ENCODE results near the gene CNTRL.

The CNTRL gene

DNA sequence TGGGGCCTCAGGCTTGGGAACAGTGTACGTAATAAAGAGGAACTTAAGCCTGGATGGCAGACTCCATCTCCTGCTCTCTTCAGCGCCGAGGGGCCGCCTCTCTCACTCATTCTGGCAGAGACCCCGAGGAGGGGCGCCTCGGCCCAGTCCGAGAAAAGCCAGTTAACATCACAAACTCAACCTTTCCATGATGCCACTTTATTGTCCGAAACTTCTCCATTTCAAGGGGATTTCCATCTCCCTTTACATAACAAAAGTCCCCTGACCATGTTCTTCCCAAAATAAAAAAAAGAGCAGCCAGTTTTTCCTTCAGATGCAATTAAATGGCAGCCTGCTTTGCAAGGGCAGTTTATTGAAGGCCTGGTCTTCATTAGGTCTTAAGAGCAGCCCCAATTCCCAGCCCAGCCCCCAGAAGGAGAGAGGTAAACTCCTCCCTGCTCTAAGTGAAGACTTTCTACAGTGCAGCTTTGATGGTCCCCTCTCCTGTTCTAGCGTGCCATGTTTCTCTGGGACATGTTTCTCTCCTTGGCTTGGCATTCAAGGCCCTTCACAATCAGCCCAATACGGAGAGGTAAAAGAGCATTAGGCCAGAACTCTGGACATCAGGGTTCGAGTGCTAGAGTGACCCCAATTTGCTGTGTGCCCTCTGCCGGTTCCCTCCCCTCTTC, 146.4 kb downstream of the CNTRL start:
- Histone ChIP-seq H3K4me3 (ENCODE audit: low read depth in 1 of 5, low read length in 5 of 5) (no peak overlapping the region), H3K27ac (ENCODE audit: low read depth, low read length) (no peak overlapping the region), H3K4me1 (ENCODE audit: control insufficient read depth in 5 of 5, insufficient read depth in 5 of 5, low read length in 5 of 5) (peaks cover 0 to 7% (median 5%) of the 10 kb centered on the region in 5 donors), H3K9me3 (ENCODE audit: control insufficient read depth in 5 of 5, low read length in 5 of 5) (no peaks in the 10 kb centered on the region), H3K36me3 (ENCODE audit: control insufficient read depth in 5 of 5, insufficient read depth in 5 of 5, low read length in 5 of 5) (no peaks in the 10 kb centered on the region), H3K27me3 (ENCODE audit: control insufficient read depth in 5 of 5, insufficient read depth in 4 of 5, low read length in 5 of 5) (no peaks in the 10 kb centered on the region), H3K9ac (ENCODE audit: low read length in 5 of 5) (no peak overlapping the region)

DNA sequence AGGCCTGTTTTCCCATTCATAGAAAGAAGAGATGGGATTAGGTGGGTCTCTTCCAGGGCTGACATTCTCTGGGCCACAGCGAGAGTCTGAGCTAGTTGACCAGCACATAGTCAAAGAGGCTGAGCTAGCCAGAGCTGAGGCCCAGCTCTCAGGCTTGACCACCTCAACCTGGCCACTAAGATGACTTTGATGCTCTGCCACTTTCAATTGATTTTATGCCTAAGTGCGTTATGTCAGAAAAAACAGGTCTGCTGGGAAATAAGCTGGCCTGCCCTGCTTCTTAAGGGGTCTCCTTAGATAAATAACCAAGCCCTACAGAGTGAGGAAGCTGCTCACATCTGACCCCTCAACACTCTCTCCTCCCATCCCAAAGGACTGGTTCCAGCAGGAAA, 146.9 kb downstream of the CNTRL start:
- Histone ChIP-seq H3K9me3 (ENCODE audit: control insufficient read depth in 5 of 5, low read length in 5 of 5) (no peaks in the 10 kb centered on the region), H3K4me1 (ENCODE audit: control insufficient read depth in 5 of 5, insufficient read depth in 5 of 5, low read length in 5 of 5) (peaks cover 0 to 7% (median 5%) of the 10 kb centered on the region in 5 donors), H3K4me3 (ENCODE audit: low read depth in 1 of 5, low read length in 5 of 5) (no peak overlapping the region), H3K36me3 (ENCODE audit: control insufficient read depth in 5 of 5, insufficient read depth in 5 of 5, low read length in 5 of 5) (no peaks in the 10 kb centered on the region), H3K27me3 (ENCODE audit: control insufficient read depth in 5 of 5, insufficient read depth in 4 of 5, low read length in 5 of 5) (no peaks in the 10 kb centered on the region), H3K27ac (ENCODE audit: low read depth, low read length) (no peak overlapping the region), H3K9ac (ENCODE audit: low read length in 5 of 5) (no peak overlapping the region)

DNA sequence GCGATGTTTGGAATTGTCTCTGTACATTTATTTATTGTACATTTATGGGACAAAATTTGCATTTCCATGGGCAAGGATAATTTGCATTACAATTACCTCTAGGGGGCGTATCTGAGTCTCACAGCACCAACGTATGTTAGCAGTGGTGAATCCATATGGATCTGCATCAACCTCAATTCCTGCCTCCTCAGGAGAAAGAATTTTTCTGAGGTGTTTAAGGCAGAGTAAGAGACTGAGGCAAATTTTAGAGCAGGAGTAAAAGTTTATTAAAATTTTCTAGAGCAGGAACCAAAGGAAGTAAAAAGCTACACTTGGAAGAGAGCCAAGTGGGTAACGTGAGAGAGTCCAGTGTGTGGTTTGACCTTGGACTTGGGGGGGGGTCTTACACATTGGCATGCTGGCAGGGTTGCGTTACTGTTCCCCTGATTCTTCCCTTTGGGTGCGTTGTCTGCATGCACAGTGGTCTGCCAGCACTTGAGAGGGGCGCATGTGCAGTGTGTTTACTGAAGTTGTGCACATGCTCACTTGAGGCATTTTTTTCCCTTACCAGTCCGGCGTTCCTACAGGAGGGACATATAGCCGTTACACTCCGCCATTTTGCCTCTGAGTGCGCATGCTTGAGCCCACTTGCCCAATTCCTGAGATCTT, 147.9 kb downstream of the CNTRL start:
- Histone ChIP-seq H3K4me1 (ENCODE audit: control insufficient read depth in 5 of 5, insufficient read depth in 5 of 5, low read length in 5 of 5) (peaks cover 0 to 7% (median 5%) of the 10 kb centered on the region in 5 donors), H3K36me3 (ENCODE audit: control insufficient read depth in 5 of 5, insufficient read depth in 5 of 5, low read length in 5 of 5) (no peaks in the 10 kb centered on the region), H3K9me3 (ENCODE audit: control insufficient read depth in 5 of 5, low read length in 5 of 5) (no peaks in the 10 kb centered on the region), H3K27ac (ENCODE audit: low read depth, low read length) (no peak overlapping the region), H3K4me3 (ENCODE audit: low read depth in 1 of 5, low read length in 5 of 5) (peak overlapping the region in 2 of 5 donors; percentile 3 to 29), H3K27me3 (ENCODE audit: control insufficient read depth in 5 of 5, insufficient read depth in 4 of 5, low read length in 5 of 5) (no peaks in the 10 kb centered on the region), H3K9ac (ENCODE audit: low read length in 5 of 5) (no peak overlapping the region)

DNA sequence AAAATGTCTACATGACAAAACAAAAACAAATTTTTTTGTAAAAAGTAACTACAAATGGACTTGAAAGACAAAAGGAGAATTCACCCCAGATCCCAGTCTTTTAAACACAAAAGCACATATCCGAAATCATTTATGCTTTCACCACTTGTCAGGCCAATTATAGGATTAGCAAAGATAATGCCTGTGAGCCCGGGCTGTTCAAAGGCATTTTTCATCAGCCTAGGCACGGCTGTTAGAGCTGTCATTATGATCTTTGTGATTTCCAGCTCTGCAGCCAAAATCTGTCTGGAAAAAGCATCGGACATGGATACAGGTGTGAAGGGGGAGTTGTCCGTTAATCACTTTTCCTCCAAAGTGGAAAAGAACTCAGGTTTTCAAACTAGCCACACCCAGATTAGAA, 150.5 kb downstream of the CNTRL start:
- Histone ChIP-seq H3K9me3 (ENCODE audit: control insufficient read depth in 5 of 5, low read length in 5 of 5) (no peaks in the 10 kb centered on the region), H3K27ac (ENCODE audit: low read depth, low read length) (no peak overlapping the region), H3K36me3 (ENCODE audit: control insufficient read depth in 5 of 5, insufficient read depth in 5 of 5, low read length in 5 of 5) (no peaks in the 10 kb centered on the region), H3K4me3 (ENCODE audit: low read depth in 1 of 5, low read length in 5 of 5) (no peak overlapping the region), H3K4me1 (ENCODE audit: control insufficient read depth in 5 of 5, insufficient read depth in 5 of 5, low read length in 5 of 5) (peaks cover 0 to 7% (median 5%) of the 10 kb centered on the region in 5 donors), H3K9ac (ENCODE audit: low read length in 5 of 5) (no peak overlapping the region), H3K27me3 (ENCODE audit: control insufficient read depth in 5 of 5, insufficient read depth in 4 of 5, low read length in 5 of 5) (no peaks in the 10 kb centered on the region)

DNA sequence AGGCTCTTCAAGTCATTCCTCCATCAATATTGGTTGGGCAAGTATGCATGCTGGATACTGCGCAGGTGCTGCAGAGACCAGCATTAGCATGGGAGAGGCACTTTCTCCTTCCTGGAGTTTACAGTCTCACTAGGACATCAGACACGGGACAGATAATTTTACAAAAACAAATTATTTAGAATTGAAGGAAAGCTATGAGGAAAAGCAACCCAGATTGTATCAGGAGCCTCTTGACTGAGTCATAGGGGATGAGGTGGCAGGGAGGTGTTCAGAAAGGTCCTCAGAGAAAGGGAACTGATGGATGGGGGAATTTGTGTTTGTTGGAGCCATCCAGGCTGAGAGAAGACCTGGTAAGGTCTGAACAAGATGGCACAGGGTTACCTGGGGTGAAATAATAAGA, 151.4 kb downstream of the CNTRL start:
- Histone ChIP-seq H3K9ac (ENCODE audit: low read length in 5 of 5) (no peak overlapping the region), H3K27ac (ENCODE audit: low read depth, low read length) (no peak overlapping the region), H3K9me3 (ENCODE audit: control insufficient read depth in 5 of 5, low read length in 5 of 5) (no peaks in the 10 kb centered on the region), H3K4me3 (ENCODE audit: low read depth in 1 of 5, low read length in 5 of 5) (no peak overlapping the region), H3K27me3 (ENCODE audit: control insufficient read depth in 5 of 5, insufficient read depth in 4 of 5, low read length in 5 of 5) (no peaks in the 10 kb centered on the region), H3K4me1 (ENCODE audit: control insufficient read depth in 5 of 5, insufficient read depth in 5 of 5, low read length in 5 of 5) (peaks cover 0 to 7% (median 5%) of the 10 kb centered on the region in 5 donors), H3K36me3 (ENCODE audit: control insufficient read depth in 5 of 5, insufficient read depth in 5 of 5, low read length in 5 of 5) (no peaks in the 10 kb centered on the region)
